Natural killer cell (primary cell): ENCODE data around the gene VIPAS39. TPM values are rescaled to one million over a fixed set of nuclear protein-coding genes. Genes with fewer than 3 reads are reported as not detected.
A peak's percentile ranks its signal among the peaks of the same experiment; 100 is the strongest.
"Not testable (repeated sequence)": the region's sequence is repeated elsewhere in the genome, so short reads cannot be mapped to it uniquely, and the experiment has no call there.

Experiments used
- ATAC-seq, 3 donors: fragments of 150-1000 bp in 2 of 3; fragments of 200-7000 bp in 1 of 3; cut with Tn5 transposase; 1 replicate in 1 of 3; 2 replicates in 2 of 3; pipeline ENCODE4 v1.10.0; 2021; ENCODE audit warnings: mild to moderate bottlenecking in 2 of 3, moderate library complexity in 2 of 3
- DNase-seq, 2 donors: peaks; one replicate each; pipeline versions ENCODE4 v3.0.0 to v3.0.0-alpha.2; 2013 to 2021; ENCODE audit warnings: mixed read lengths in 1 of 2
- H3K27ac ChIP-seq: one replicate; pipeline ENCODE4 v1.5.1; 2013; ENCODE audit warnings: mild to moderate bottlenecking, low read length
- H3K27me3 ChIP-seq: one replicate; pipeline ENCODE4 v1.6.1; 2013; ENCODE audit warnings: low read length; ENCODE audit not compliant: control insufficient read depth, insufficient read depth
- H3K36me3 ChIP-seq: one replicate; pipeline ENCODE4 v1.6.1; 2013; ENCODE audit warnings: low read length; ENCODE audit not compliant: control insufficient read depth, insufficient read depth
- H3K4me1 ChIP-seq: one replicate; pipeline ENCODE4 v1.6.1; 2013; ENCODE audit warnings: low read length; ENCODE audit not compliant: control insufficient read depth, insufficient read depth
- H3K4me3 ChIP-seq: one replicate; pipeline ENCODE4 v1.5.1; 2013; ENCODE audit warnings: low read length
- H3K9me3 ChIP-seq: one replicate; pipeline ENCODE4 v1.6.1; 2013; ENCODE audit warnings: low read length; ENCODE audit not compliant: control insufficient read depth, insufficient read depth
- H3K27ac Mint-ChIP-seq, 2 donors: one replicate each; pipeline ENCODE4 v1.8.0; 2022; ENCODE audit warnings: mild to moderate bottlenecking in 2 of 2, mixed read lengths in 2 of 2, moderate library complexity in 1 of 2
- H3K27me3 Mint-ChIP-seq, 2 donors: one replicate each; pipeline ENCODE4 v1.8.0; 2022; ENCODE audit warnings: low read depth in 2 of 2, mixed read lengths in 2 of 2
- H3K36me3 Mint-ChIP-seq: one replicate; pipeline ENCODE4 v1.8.0; 2022; ENCODE audit warnings: mixed read lengths
- H3K4me1 Mint-ChIP-seq, 2 donors: one replicate each; pipeline ENCODE4 v1.8.0; 2022; ENCODE audit warnings: mixed read lengths in 2 of 2
- H3K4me3 Mint-ChIP-seq: one replicate; pipeline ENCODE4 v1.8.0; 2022; ENCODE audit warnings: mild to moderate bottlenecking, moderate library complexity, mixed read lengths
- H3K9me3 Mint-ChIP-seq, 2 donors: one replicate each; pipeline ENCODE4 v1.8.0; 2022; ENCODE audit warnings: mixed read lengths in 2 of 2
- WGBS: methylation state at CpG from one replicate; pipeline ENCODE4 v1.1.7; 2013; ENCODE audit warnings: missing lambda C conversion rate; ENCODE audit not compliant: insufficient coverage; 5-methylcytosine and 5-hydroxymethylcytosine counted together
- intact Hi-C: fragments of 100-400 bp; cut with micrococcal nuclease; formaldehyde crosslinking; loops from one replicate; pipeline ENCODE4 v1.14.2; 2022
- total RNA-seq, 4 donors: library from RNA; stranded (reverse); fragments of 120-200 nt in 1 of 4; gene quantifications; one replicate each; pipeline versions ENCODE4 v1.2.3 to v1.2.4, GENCODE V29; 2013 to 2022
- TF ChIP-seq, protein P1 (sequence below): fragments of 200-600 bp; IDR thresholded peaks from one replicate; pipeline ENCODE4 v1.8.0; 2022; ENCODE audit warnings: antibody characterized with exemption

The VIPAS39 gene
- total RNA-seq, 3 donors from 2014 or later (not counting 1 experiment from before 2014, with no cell fraction given): 11.2 to 14.4 (median 13.0) TPM

DNA sequence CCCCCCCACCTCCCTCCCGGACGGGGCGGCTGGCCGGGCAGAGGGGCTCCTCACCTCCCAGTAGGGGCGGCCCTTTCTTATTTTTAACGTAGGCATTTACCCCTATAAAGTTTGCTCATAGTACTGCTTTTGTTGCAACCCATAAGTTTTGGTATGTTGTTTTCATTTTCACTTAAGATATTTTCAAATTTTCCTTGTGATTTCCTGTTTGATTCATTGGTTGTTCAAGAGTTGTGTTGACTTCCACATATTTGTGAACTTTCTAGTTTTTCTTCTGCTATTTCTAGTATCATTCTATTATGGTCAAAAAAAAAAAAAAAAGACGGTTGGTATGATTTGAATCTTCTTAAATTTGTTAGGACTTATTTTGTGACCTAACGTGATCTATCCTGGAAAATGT is 40.6 kb downstream of the VIPAS39 start:
- Mint-ChIP-seq H3K9me3 (peaks cover 5 to 10% of the 10 kb centered on the region in 2 donors), H3K27me3 (no peaks in the 10 kb centered on the region), H3K4me3 (no peak overlapping the region), H3K27ac (no peak overlapping the region), H3K36me3 (peaks cover 7% of the 10 kb centered on the region), H3K4me1 (no peaks in the 10 kb centered on the region)
- WGBS: 74% methylated on average over 2 of the region's 8 CpGs
- no peaks in the 10 kb centered on the region for H3K4me1 ChIP-seq
- H3K27me3 ChIP-seq: no peaks in the 10 kb centered on the region
- H3K4me3 ChIP-seq: no peak overlapping the region
- intact Hi-C loops: no loop called here
- peaks cover 2% of the 10 kb centered on the region for H3K36me3 ChIP-seq
- DNase-seq (no peak), ATAC-seq (no peak)
- H3K9me3 ChIP-seq: peaks cover 15% of the 10 kb centered on the region
- TF ChIP-seq, protein P1, sequence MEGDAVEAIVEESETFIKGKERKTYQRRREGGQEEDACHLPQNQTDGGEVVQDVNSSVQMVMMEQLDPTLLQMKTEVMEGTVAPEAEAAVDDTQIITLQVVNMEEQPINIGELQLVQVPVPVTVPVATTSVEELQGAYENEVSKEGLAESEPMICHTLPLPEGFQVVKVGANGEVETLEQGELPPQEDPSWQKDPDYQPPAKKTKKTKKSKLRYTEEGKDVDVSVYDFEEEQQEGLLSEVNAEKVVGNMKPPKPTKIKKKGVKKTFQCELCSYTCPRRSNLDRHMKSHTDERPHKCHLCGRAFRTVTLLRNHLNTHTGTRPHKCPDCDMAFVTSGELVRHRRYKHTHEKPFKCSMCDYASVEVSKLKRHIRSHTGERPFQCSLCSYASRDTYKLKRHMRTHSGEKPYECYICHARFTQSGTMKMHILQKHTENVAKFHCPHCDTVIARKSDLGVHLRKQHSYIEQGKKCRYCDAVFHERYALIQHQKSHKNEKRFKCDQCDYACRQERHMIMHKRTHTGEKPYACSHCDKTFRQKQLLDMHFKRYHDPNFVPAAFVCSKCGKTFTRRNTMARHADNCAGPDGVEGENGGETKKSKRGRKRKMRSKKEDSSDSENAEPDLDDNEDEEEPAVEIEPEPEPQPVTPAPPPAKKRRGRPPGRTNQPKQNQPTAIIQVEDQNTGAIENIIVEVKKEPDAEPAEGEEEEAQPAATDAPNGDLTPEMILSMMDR: no peak
- H3K27ac ChIP-seq: no peak overlapping the region

DNA sequence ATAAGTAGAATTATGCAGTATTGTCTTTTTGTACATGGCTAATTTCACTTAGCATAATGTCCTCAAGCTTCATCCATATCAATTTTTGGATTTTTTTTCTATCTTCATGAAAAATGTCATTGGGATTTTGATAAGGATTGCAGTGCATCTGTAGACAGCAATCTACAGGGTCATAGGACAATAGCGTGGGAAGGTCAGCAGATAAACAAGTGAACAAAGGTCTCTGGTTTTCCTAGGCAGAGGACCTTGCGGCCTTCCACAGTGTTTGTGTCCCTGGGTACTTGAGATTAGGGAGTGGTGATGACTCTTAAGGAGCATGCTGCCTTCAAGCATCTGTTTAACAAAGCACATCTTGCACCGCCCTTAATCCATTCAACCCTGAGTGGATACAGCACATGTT is 41.3 kb downstream of the VIPAS39 start:
- H3K4me3 Mint-ChIP-seq, H3K4me1 Mint-ChIP-seq, intact Hi-C loops, H3K27me3 ChIP-seq, H3K27me3 Mint-ChIP-seq, H3K4me3 ChIP-seq, H3K27ac Mint-ChIP-seq, H3K36me3 Mint-ChIP-seq, H3K36me3 ChIP-seq, H3K4me1 ChIP-seq, H3K9me3 Mint-ChIP-seq, DNase-seq, H3K27ac ChIP-seq, ATAC-seq: not testable (repeated sequence)
- peaks cover 15% of the 10 kb centered on the region for H3K9me3 ChIP-seq
- WGBS: 100% methylated on average over 1 of the region's 3 CpGs

- WGBS: 96% methylated on average over 8 of the region's 10 CpGs
- H3K27me3 ChIP-seq, H3K36me3 Mint-ChIP-seq, H3K4me1 Mint-ChIP-seq, H3K9me3 Mint-ChIP-seq, H3K4me3 ChIP-seq, intact Hi-C loops, H3K4me1 ChIP-seq, DNase-seq, ATAC-seq, H3K36me3 ChIP-seq, H3K4me3 Mint-ChIP-seq, H3K27ac Mint-ChIP-seq, H3K27me3 Mint-ChIP-seq, H3K27ac ChIP-seq: not testable (repeated sequence)
- peaks cover 15% of the 10 kb centered on the region for H3K9me3 ChIP-seq
Measured at GRCh38 chr14:77415403-77416030, 41.9 kb downstream of the VIPAS39 start.

DNA sequence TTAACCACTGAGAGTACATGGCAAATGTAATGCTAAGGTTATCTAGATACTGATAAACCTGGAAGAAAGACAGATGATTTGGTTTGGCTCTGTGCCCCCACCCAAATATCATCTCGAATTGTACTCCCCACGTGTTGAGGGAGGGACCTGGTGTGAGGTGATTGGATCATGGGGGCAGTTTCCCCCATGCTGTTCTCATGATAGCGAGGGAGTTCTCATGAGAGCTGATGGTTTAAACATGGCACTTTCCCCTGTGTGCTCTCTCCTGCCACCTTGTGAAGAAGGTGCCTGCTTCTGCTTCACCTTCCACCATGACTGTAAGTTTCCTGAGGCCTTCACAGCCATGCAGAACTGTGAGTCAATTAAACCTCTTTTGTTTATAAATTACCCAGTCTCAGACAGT is 48.3 kb downstream of the VIPAS39 start:
- H3K36me3 ChIP-seq: no peaks in the 10 kb centered on the region
- TF ChIP-seq, protein P1: no peak
- intact Hi-C loops: no loop called here
- H3K27ac Mint-ChIP-seq: no peak overlapping the region
- H3K4me1 ChIP-seq: no peaks in the 10 kb centered on the region
- peaks cover 8 to 13% of the 10 kb centered on the region in 2 donors for H3K4me1 Mint-ChIP-seq
- H3K27ac ChIP-seq: no peak overlapping the region
- no peaks in the 10 kb centered on the region for H3K36me3 Mint-ChIP-seq
- no peaks in the 10 kb centered on the region for H3K9me3 Mint-ChIP-seq
- no peaks in the 10 kb centered on the region for H3K27me3 Mint-ChIP-seq
- H3K9me3 ChIP-seq: no peaks in the 10 kb centered on the region
- WGBS: 60% methylated on average over 3 of the region's 3 CpGs
- H3K27me3 ChIP-seq: no peaks in the 10 kb centered on the region
- H3K4me3 ChIP-seq: no peak overlapping the region
- H3K4me3 Mint-ChIP-seq: no peak overlapping the region
- DNase-seq (peak in 1 of 2 donors; percentile 16), ATAC-seq (no peak)
